ENCODE measurements around the gene DICER1. TPM values are rescaled to one million over a fixed set of nuclear protein-coding genes. Genes with fewer than 3 reads are reported as not detected.

Gene DICER1
- total and polyA plus RNA-seq, 9 of the 15 experiments (the other 6 are each of a cell fraction or from before 2014, with no cell fraction given): 2.5 to 23.2 (median 12.4) TPM

DNA sequence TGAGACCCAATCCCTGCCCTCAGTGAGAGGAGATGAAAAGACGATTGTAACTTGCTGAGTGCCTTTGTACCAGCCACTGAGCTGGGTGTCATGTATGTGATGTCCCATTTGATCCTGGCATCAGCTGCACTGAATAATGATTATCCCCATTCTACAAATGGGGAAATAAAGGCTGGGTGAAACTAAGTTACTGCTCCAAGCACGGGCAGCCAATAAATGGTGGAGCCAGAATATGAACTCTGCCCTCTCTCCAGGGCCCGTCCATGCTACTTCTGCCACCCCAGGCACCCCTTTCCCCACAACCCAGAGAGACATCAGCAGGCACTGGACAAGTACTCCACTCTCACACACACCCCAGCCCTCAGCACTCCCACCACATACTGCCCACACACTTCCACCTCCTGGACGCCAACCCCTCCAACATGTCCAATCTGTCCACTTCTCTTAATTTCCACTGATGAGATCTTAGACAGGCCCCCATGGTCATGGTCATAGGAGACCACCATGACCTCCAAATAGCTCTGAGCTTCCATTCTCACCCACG, 115.8 kb downstream of the DICER1 start (continued):
- TF ChIP-seq, protein P1, sequence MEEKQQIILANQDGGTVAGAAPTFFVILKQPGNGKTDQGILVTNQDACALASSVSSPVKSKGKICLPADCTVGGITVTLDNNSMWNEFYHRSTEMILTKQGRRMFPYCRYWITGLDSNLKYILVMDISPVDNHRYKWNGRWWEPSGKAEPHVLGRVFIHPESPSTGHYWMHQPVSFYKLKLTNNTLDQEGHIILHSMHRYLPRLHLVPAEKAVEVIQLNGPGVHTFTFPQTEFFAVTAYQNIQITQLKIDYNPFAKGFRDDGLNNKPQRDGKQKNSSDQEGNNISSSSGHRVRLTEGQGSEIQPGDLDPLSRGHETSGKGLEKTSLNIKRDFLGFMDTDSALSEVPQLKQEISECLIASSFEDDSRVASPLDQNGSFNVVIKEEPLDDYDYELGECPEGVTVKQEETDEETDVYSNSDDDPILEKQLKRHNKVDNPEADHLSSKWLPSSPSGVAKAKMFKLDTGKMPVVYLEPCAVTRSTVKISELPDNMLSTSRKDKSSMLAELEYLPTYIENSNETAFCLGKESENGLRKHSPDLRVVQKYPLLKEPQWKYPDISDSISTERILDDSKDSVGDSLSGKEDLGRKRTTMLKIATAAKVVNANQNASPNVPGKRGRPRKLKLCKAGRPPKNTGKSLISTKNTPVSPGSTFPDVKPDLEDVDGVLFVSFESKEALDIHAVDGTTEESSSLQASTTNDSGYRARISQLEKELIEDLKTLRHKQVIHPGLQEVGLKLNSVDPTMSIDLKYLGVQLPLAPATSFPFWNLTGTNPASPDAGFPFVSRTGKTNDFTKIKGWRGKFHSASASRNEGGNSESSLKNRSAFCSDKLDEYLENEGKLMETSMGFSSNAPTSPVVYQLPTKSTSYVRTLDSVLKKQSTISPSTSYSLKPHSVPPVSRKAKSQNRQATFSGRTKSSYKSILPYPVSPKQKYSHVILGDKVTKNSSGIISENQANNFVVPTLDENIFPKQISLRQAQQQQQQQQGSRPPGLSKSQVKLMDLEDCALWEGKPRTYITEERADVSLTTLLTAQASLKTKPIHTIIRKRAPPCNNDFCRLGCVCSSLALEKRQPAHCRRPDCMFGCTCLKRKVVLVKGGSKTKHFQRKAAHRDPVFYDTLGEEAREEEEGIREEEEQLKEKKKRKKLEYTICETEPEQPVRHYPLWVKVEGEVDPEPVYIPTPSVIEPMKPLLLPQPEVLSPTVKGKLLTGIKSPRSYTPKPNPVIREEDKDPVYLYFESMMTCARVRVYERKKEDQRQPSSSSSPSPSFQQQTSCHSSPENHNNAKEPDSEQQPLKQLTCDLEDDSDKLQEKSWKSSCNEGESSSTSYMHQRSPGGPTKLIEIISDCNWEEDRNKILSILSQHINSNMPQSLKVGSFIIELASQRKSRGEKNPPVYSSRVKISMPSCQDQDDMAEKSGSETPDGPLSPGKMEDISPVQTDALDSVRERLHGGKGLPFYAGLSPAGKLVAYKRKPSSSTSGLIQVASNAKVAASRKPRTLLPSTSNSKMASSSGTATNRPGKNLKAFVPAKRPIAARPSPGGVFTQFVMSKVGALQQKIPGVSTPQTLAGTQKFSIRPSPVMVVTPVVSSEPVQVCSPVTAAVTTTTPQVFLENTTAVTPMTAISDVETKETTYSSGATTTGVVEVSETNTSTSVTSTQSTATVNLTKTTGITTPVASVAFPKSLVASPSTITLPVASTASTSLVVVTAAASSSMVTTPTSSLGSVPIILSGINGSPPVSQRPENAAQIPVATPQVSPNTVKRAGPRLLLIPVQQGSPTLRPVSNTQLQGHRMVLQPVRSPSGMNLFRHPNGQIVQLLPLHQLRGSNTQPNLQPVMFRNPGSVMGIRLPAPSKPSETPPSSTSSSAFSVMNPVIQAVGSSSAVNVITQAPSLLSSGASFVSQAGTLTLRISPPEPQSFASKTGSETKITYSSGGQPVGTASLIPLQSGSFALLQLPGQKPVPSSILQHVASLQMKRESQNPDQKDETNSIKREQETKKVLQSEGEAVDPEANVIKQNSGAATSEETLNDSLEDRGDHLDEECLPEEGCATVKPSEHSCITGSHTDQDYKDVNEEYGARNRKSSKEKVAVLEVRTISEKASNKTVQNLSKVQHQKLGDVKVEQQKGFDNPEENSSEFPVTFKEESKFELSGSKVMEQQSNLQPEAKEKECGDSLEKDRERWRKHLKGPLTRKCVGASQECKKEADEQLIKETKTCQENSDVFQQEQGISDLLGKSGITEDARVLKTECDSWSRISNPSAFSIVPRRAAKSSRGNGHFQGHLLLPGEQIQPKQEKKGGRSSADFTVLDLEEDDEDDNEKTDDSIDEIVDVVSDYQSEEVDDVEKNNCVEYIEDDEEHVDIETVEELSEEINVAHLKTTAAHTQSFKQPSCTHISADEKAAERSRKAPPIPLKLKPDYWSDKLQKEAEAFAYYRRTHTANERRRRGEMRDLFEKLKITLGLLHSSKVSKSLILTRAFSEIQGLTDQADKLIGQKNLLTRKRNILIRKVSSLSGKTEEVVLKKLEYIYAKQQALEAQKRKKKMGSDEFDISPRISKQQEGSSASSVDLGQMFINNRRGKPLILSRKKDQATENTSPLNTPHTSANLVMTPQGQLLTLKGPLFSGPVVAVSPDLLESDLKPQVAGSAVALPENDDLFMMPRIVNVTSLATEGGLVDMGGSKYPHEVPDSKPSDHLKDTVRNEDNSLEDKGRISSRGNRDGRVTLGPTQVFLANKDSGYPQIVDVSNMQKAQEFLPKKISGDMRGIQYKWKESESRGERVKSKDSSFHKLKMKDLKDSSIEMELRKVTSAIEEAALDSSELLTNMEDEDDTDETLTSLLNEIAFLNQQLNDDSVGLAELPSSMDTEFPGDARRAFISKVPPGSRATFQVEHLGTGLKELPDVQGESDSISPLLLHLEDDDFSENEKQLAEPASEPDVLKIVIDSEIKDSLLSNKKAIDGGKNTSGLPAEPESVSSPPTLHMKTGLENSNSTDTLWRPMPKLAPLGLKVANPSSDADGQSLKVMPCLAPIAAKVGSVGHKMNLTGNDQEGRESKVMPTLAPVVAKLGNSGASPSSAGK (IDR thresholded peaks at IDR 0.05): no peak
- TF ChIP-seq, protein P2, sequence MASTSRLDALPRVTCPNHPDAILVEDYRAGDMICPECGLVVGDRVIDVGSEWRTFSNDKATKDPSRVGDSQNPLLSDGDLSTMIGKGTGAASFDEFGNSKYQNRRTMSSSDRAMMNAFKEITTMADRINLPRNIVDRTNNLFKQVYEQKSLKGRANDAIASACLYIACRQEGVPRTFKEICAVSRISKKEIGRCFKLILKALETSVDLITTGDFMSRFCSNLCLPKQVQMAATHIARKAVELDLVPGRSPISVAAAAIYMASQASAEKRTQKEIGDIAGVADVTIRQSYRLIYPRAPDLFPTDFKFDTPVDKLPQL (IDR thresholded peaks at IDR 0.05; ENCODE audit: extremely low read depth, insufficient read length): no peak
- TF ChIP-seq, protein P3, sequence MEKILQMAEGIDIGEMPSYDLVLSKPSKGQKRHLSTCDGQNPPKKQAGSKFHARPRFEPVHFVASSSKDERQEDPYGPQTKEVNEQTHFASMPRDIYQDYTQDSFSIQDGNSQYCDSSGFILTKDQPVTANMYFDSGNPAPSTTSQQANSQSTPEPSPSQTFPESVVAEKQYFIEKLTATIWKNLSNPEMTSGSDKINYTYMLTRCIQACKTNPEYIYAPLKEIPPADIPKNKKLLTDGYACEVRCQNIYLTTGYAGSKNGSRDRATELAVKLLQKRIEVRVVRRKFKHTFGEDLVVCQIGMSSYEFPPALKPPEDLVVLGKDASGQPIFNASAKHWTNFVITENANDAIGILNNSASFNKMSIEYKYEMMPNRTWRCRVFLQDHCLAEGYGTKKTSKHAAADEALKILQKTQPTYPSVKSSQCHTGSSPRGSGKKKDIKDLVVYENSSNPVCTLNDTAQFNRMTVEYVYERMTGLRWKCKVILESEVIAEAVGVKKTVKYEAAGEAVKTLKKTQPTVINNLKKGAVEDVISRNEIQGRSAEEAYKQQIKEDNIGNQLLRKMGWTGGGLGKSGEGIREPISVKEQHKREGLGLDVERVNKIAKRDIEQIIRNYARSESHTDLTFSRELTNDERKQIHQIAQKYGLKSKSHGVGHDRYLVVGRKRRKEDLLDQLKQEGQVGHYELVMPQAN (IDR thresholded peaks at IDR 0.05; ENCODE audit: borderline replicate concordance): no peak
- TF ChIP-seq BRCA1 (IDR thresholded peaks at IDR 0.05) (no peak), BRCA1 (CRISPR knock-in tag; IDR thresholded peaks at IDR 0.05) (no peak), ZNF124 (CRISPR knock-in tag; IDR thresholded peaks at IDR 0.05) (no peak), MTA3 (IDR thresholded peaks at IDR 0.05; ENCODE audit: borderline replicate concordance) (no peak)
- TF ChIP-seq, protein P4, sequence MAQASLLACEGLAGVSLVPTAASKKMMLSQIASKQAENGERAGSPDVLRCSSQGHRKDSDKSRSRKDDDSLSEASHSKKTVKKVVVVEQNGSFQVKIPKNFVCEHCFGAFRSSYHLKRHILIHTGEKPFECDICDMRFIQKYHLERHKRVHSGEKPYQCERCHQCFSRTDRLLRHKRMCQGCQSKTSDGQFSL (CRISPR knock-in tag; IDR thresholded peaks at IDR 0.05): no peak
- TF ChIP-seq, protein P4 (tag; IDR thresholded peaks at IDR 0.05): no peak

All from K562 (cell line).